ENCODE data around the gene ELOVL6. TPM values are rescaled to one million over a fixed set of nuclear protein-coding genes. Genes with fewer than 3 reads are reported as not detected.

ELOVL6 gene
- total RNA-seq, 8 experiments from 2014 or later: 10.3 to 60.3 (median 28.4) TPM

DNA sequence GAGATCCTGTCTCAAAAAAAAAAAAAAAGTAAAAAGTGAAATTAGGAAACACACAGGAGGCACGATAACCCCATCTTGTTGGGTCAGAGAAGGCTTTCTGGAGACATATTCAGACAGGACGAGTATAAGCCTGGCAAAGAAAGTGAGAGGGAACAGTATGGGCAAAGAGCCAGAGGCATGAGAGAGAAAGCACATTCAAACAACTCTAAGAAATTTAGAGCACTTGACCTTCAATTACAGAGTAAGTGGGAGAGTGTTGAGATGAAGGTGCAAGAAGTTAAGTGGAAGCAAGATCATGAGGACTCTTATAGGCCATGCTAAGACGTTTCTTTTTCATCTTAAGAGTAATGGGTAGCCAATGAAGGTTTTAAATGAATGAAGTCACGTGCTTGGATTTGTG, 70.4 kb downstream of the ELOVL6 start:
- H3K27ac ChIP-seq: no peak overlapping the region
- 38 to 100% (median 93%) methylated on average over 2 to 4 of the region's 4 CpGs; no CpG with 5 or more reads in 1 of the 10 experiments for WGBS, 10 experiments
- in situ Hi-C loops (cut with MboI; ENCODE audit: low pct_unique_long_range_greater_than_20kb in 2 of 9, low sequenced_read_pairs in 9 of 9, unreplicated experiment in 9 of 9): no loop called here
- H3K4me1 ChIP-seq (replicated peaks in 1 of 2): no peaks in the 10 kb centered on the region
- ATAC-seq (replicated peaks in 6 of 8): no peak
- no peak overlapping the region for H3K4me3 ChIP-seq

- no peak overlapping the region for H3K27ac ChIP-seq
- in situ Hi-C loops (cut with MboI; ENCODE audit: low pct_unique_long_range_greater_than_20kb in 2 of 9, low sequenced_read_pairs in 9 of 9, unreplicated experiment in 9 of 9): no loop called here
- no peak for ATAC-seq (replicated peaks in 6 of 8)
- H3K4me3 ChIP-seq: no peak overlapping the region
- H3K4me1 ChIP-seq (replicated peaks in 1 of 2): peaks cover 3 to 4% of the 10 kb centered on the region in 2 donors
Observed at GRCh38 chr4:110124711-110125110, 73.7 kb downstream of the ELOVL6 start.

DNA sequence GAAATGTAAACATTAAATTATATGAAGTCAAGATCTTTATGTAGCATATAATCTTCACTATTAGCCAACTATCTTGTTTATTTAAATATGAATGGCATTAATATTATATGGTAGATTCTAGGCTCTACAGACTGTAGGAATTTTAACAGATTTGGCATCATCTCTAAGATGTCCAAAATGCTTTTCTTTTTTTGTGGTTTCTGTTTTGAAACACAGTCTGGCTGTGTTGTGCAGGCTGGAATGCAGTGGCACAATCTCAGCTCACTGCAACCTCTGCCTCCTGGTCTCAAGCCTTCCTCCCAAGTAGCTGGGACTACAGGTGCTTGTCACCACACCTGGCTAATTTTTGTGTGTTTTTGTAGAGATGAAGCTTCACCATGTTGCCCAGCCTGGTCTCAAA, 76.2 kb downstream of the ELOVL6 start:
- H3K27ac ChIP-seq: no peak overlapping the region
- H3K4me1 ChIP-seq (replicated peaks in 1 of 2): peaks cover 4 to 12% of the 10 kb centered on the region in 2 donors
- ATAC-seq (replicated peaks in 6 of 8): no peak
- in situ Hi-C loops (cut with MboI; ENCODE audit: low pct_unique_long_range_greater_than_20kb in 2 of 9, low sequenced_read_pairs in 9 of 9, unreplicated experiment in 9 of 9): no loop called here
- no peak overlapping the region for H3K4me3 ChIP-seq

- 68 to 100% (median 98%) methylated on average over 1 to 6 of the region's 6 CpGs for WGBS, 10 experiments
- Histone ChIP-seq H3K27ac (no peak overlapping the region), H3K4me1 (replicated peaks in 1 of 2) (peaks cover 4 to 12% of the 10 kb centered on the region in 2 donors), H3K4me3 (no peak overlapping the region)
- in situ Hi-C loops (cut with MboI; ENCODE audit: low pct_unique_long_range_greater_than_20kb in 2 of 9, low sequenced_read_pairs in 9 of 9, unreplicated experiment in 9 of 9): no loop called here
- ATAC-seq (replicated peaks in 6 of 8): no peak
Observed at GRCh38 chr4:110120506-110120905, 77.9 kb downstream of the ELOVL6 start.

DNA sequence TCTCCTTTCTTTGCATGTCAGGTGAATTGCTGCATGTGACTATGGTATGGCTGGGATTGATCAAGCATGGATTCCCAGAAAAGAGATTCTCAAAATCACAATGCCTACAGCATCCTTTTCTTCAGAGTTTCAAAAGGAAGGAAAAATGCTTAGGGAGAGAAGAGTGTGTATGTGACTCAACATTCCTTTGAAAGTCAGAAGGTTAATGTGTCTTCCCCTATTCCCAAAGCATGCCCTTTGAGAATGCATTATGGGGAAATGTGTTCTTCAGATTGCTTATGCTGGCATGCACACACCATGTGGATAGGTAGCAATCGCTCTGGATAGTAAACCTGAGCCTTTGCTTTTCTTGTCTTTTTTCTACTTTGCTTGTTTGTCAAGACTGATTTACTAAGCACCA, 78.5 kb downstream of the ELOVL6 start:
- 67 to 100% (median 100%) methylated on average over 1 of the region's 1 CpG; no CpG with 5 or more reads in 2 of the 10 experiments for WGBS, 10 experiments
- peak in 6 of 8 experiments; percentile 8 to 81 (median 27) for ATAC-seq (replicated peaks in 6 of 8)
- H3K4me1 ChIP-seq (replicated peaks in 1 of 2): peaks cover 4 to 12% of the 10 kb centered on the region in 2 donors
- in situ Hi-C loops (cut with MboI; ENCODE audit: low pct_unique_long_range_greater_than_20kb in 2 of 9, low sequenced_read_pairs in 9 of 9, unreplicated experiment in 9 of 9): no loop called here
- no peak overlapping the region for H3K4me3 ChIP-seq
- no peak overlapping the region for H3K27ac ChIP-seq

- peak in 5 of 8 experiments; percentile 32 to 57 (median 53) for ATAC-seq (replicated peaks in 6 of 8)
- 74 to 100% (median 85%) methylated on average over 1 to 3 of the region's 3 CpGs; no CpG with 5 or more reads in 4 of the 10 experiments for WGBS, 10 experiments
Observed at GRCh38 chr4:110119337-110119736, 79.1 kb downstream of the ELOVL6 start.

GRCh38 chr4:110112056-110112455, 86.4 kb downstream of the ELOVL6 start:
- WGBS, 10 experiments: 80 to 100% (median 94%) methylated on average over 1 to 4 of the region's 4 CpGs; no CpG with 5 or more reads in 1 of the 10 experiments
- peaks cover 4 to 6% of the 10 kb centered on the region in 2 donors for H3K4me1 ChIP-seq (replicated peaks in 1 of 2)
- no peak overlapping the region for H3K4me3 ChIP-seq
- in situ Hi-C loops (cut with MboI; ENCODE audit: low pct_unique_long_range_greater_than_20kb in 2 of 9, low sequenced_read_pairs in 9 of 9, unreplicated experiment in 9 of 9): no loop called here
- H3K27ac ChIP-seq: no peak overlapping the region
- no peak for ATAC-seq (replicated peaks in 6 of 8)

More at GRCh38 chr4:110119337-110119736, 79.1 kb downstream of the ELOVL6 start:
- no peak overlapping the region for H3K4me3 ChIP-seq
- H3K4me1 ChIP-seq (replicated peaks in 1 of 2): peaks cover 4 to 12% of the 10 kb centered on the region in 2 donors
- in situ Hi-C loops (cut with MboI; ENCODE audit: low pct_unique_long_range_greater_than_20kb in 2 of 9, low sequenced_read_pairs in 9 of 9, unreplicated experiment in 9 of 9): no loop called here
- H3K27ac ChIP-seq: no peak overlapping the region

- ATAC-seq (replicated peaks in 6 of 8): no peak
- in situ Hi-C loops (cut with MboI; ENCODE audit: low pct_unique_long_range_greater_than_20kb in 2 of 9, low sequenced_read_pairs in 9 of 9, unreplicated experiment in 9 of 9): no loop called here
- WGBS, 10 experiments: 18 to 100% (median 85%) methylated on average over 3 of the region's 3 CpGs; no CpG with 5 or more reads in 2 of the 10 experiments
- Histone ChIP-seq H3K4me1 (replicated peaks in 1 of 2) (peaks cover 11 to 13% of the 10 kb centered on the region in 2 donors), H3K27ac (no peak overlapping the region), H3K4me3 (no peak overlapping the region)
Observed at GRCh38 chr4:110109455-110109854, 89.0 kb downstream of the ELOVL6 start.

- Histone ChIP-seq H3K4me1 (replicated peaks in 1 of 2) (peaks cover 11 to 13% of the 10 kb centered on the region in 2 donors), H3K4me3 (no peak overlapping the region), H3K27ac (no peak overlapping the region)
- peak in 3 of 8 experiments; percentile 36 to 51 (median 43) for ATAC-seq (replicated peaks in 6 of 8)
- 60 to 100% (median 75%) methylated on average over 1 of the region's 1 CpG; no CpG with 5 or more reads in 1 of the 10 experiments for WGBS, 10 experiments
- in situ Hi-C loops (cut with MboI; ENCODE audit: low pct_unique_long_range_greater_than_20kb in 2 of 9, low sequenced_read_pairs in 9 of 9, unreplicated experiment in 9 of 9): no loop called here
Observed at GRCh38 chr4:110108960-110109359, 89.5 kb downstream of the ELOVL6 start.

- Histone ChIP-seq H3K27ac (no peak overlapping the region), H3K4me3 (no peak overlapping the region), H3K4me1 (replicated peaks in 1 of 2) (peaks cover 11 to 13% of the 10 kb centered on the region in 2 donors)
- ATAC-seq (replicated peaks in 6 of 8): peak in 1 of 8 experiments; percentile 25
- in situ Hi-C loops (cut with MboI; ENCODE audit: low pct_unique_long_range_greater_than_20kb in 2 of 9, low sequenced_read_pairs in 9 of 9, unreplicated experiment in 9 of 9): no loop called here
- WGBS, 10 experiments: 43 to 100% (median 71%) methylated on average over 1 to 3 of the region's 3 CpGs
Observed at GRCh38 chr4:110108422-110108821, 90.0 kb downstream of the ELOVL6 start.

- H3K4me1 ChIP-seq (replicated peaks in 1 of 2): peaks cover 11 to 13% of the 10 kb centered on the region in 2 donors
- ATAC-seq (replicated peaks in 6 of 8): no peak
- H3K4me3 ChIP-seq: no peak overlapping the region
- no peak overlapping the region for H3K27ac ChIP-seq
- in situ Hi-C loops (cut with MboI; ENCODE audit: low pct_unique_long_range_greater_than_20kb in 2 of 9, low sequenced_read_pairs in 9 of 9, unreplicated experiment in 9 of 9): no loop called here
Observed at GRCh38 chr4:110107866-110108265, 90.5 kb downstream of the ELOVL6 start.

GRCh38 chr4:110106931-110107296, 91.5 kb downstream of the ELOVL6 start:
- in situ Hi-C loops (cut with MboI; ENCODE audit: low pct_unique_long_range_greater_than_20kb in 2 of 9, low sequenced_read_pairs in 9 of 9, unreplicated experiment in 9 of 9): no loop called here
- ATAC-seq (replicated peaks in 6 of 8): peak in 7 of 8 experiments; percentile 38 to 80 (median 58)
- Histone ChIP-seq H3K4me3 (no peak overlapping the region), H3K27ac (no peak overlapping the region), H3K4me1 (replicated peaks in 1 of 2) (peaks cover 11 to 13% of the 10 kb centered on the region in 2 donors)
- WGBS, 10 experiments: 0 to 50% (median 22%) methylated on average over 1 of the region's 1 CpG; no CpG with 5 or more reads in 3 of the 10 experiments

DNA sequence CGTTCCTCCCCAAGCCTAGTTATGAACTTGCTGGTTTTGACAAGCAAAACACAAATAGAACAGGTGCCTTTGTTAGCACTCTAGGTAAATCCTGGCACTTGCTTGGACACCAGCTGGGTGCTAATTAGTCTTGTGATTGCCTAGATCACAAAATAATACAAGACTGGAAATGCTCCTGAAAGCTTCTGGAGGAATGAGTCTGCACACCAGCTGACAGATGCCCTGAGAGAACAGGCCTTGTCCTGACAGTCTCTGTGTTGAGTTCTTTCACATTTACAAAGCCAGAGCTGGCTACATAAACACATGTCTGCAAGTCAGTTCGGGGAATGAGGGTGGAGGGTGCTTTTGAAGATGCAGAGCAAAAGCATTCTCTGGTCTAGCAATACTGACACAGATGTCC, 93.8 kb downstream of the ELOVL6 start:
- peaks cover 11 to 13% of the 10 kb centered on the region in 2 donors for H3K4me1 ChIP-seq (replicated peaks in 1 of 2)
- no peak overlapping the region for H3K4me3 ChIP-seq
- H3K27ac ChIP-seq: no peak overlapping the region
- peak in 7 of 8 experiments; percentile 49 to 81 (median 63) for ATAC-seq (replicated peaks in 6 of 8)
- WGBS, 10 experiments: 0 to 100% (median 79%) methylated on average over 1 to 2 of the region's 2 CpGs; no CpG with 5 or more reads in 2 of the 10 experiments
- in situ Hi-C loops (cut with MboI; ENCODE audit: low pct_unique_long_range_greater_than_20kb in 2 of 9, low sequenced_read_pairs in 9 of 9, unreplicated experiment in 9 of 9): no loop called here

- peaks cover 7 to 11% of the 10 kb centered on the region in 2 donors for H3K4me1 ChIP-seq (replicated peaks in 1 of 2)
- no peak overlapping the region for H3K27ac ChIP-seq
- no peak overlapping the region for H3K4me3 ChIP-seq
- in situ Hi-C loops (cut with MboI; ENCODE audit: low pct_unique_long_range_greater_than_20kb in 2 of 9, low sequenced_read_pairs in 9 of 9, unreplicated experiment in 9 of 9): no loop called here
- no peak for ATAC-seq (replicated peaks in 6 of 8)
Observed at GRCh38 chr4:110099638-110100037, 98.8 kb downstream of the ELOVL6 start.

Measured in motor neuron (in vitro differentiated cells).